Adrenal gland (tissue), 12 donors: Measurements from ENCODE around the gene E2F7. TPM values are rescaled to one million over a fixed set of nuclear protein-coding genes. Genes with fewer than 3 reads are reported as not detected.

ENCODE experiments used
- DNase-seq, 7 donors: peaks; one replicate each; pipeline ENCODE4 v3.0.0-alpha.2; 2019 to 2020
- H3K27ac ChIP-seq, 5 donors: fragments of 200-600 bp; sonication (generic) in 4 of 5; 1 replicate in 3 of 5; 2 replicates in 2 of 5; pipeline versions ENCODE4 v1.5.1 to v1.8.0; 2016 to 2020; ENCODE audit warnings: mild to moderate bottlenecking in 1 of 5
- H3K27me3 ChIP-seq: fragments of 200-600 bp; 2 replicates; pipeline ENCODE4 v1.8.0; 2021
- H3K36me3 ChIP-seq, 2 donors: fragments of 200-600 bp; replicated peaks in 1 of 2; 1 replicate in 1 of 2; 2 replicates in 1 of 2; pipeline versions ENCODE4 v1.5.1 to v1.8.0; 2018 to 2022
- H3K4me1 ChIP-seq, 2 donors: fragments of 200-600 bp; replicated peaks in 1 of 2; 1 replicate in 1 of 2; 2 replicates in 1 of 2; pipeline versions ENCODE4 v1.5.1 to v1.8.0; 2018 to 2021
- H3K4me3 ChIP-seq, 4 donors: fragments of 200-600 bp; sonication (generic) in 3 of 4; one replicate each; pipeline ENCODE4 v1.5.1; 2016 to 2018
- H3K9me3 ChIP-seq, 3 donors: fragments of 200-600 bp; sonication (generic) in 1 of 3; replicated peaks in 1 of 3; 1 replicate in 2 of 3; 2 replicates in 1 of 3; pipeline versions ENCODE4 v1.5.1 to v1.8.0; 2016 to 2021
- CTCF ChIP-seq, 6 experiments: fragments of 450-650 bp in 4 of 6; fragments of 200-600 bp in 2 of 6; sonication (generic) in 1 of 6; IDR thresholded peaks; 1 replicate in 5 of 6; 2 replicates in 1 of 6; pipeline versions ENCODE4 v1.5.1 to v1.8.0; 2016 to 2021; ENCODE audit warnings: antibody characterized with exemption in 6 of 6, mild to moderate bottlenecking in 2 of 6, moderate library complexity in 1 of 6
- POLR2A ChIP-seq, 2 donors: fragments of 450-650 bp; IDR thresholded peaks; one replicate each; pipeline ENCODE4 v1.6.1; 2017; ENCODE audit warnings: antibody characterized with exemption in 2 of 2, mild to moderate bottlenecking in 2 of 2, moderate library complexity in 1 of 2
- WGBS, 4 donors: extraction: QIAGEN DNeasy Blood & Tissue Kit in 2 of 4; methylation state at CpG; one replicate each; pipeline versions ENCODE4 v1.1.5 to v1.1.7; 2013 to 2017; 5-methylcytosine and 5-hydroxymethylcytosine counted together
- intact Hi-C, 2 donors: fragments of 100-400 bp; cut with DNase I; formaldehyde crosslinking; loops; one replicate each; pipeline versions ENCODE4 v1.14.1 to v1.15.0; 2022 to 2023
- polyA plus RNA-seq, 3 donors: library from polyadenylated mRNA; stranded (reverse); fragments of 200-250 nt in 2 of 3; fragments of 350-450 nt in 1 of 3; fragmentation: Illumina TruSeq in 1 of 3; extraction: RNeasy Lipid Tissue Mini Kit (QIAGEN cat#74804) in 1 of 3; gene quantifications; one replicate each; pipeline ENCODE4 v1.2.3, GENCODE V29; 2013 to 2014
- total RNA-seq, 9 donors: library from RNA; depleted of rRNA in 4 of 9; stranded (reverse); fragments of >200 nt in 4 of 9; fragments of 120-200 nt in 1 of 9; fragmentation: NEBNext Ultra II Directional in 1 of 9; extraction: Animal tissue kit (Norgen Biotek cat#: 25700) in 1 of 9; gene quantifications; one replicate each; pipeline versions ENCODE4 v1.1.0 to v1.2.4, GENCODE V29; 2013 to 2023
- donor health status: healthy with polysubstance abuse.
- donor health status: Bipolar disorder and iron deficiency.
- donor health status: DM: yes; HTN: yes; CAD: no.
- donor health status: DM: no; HTN: no; CAD: no.
- donor health status: DM: no; HTN: no; CAD: no.
- donor health status: DM: yes; HTN: yes; CAD: no.

E2F7 gene
- total and polyA plus RNA-seq, 12 donors = 0.07 to 2.7 (median 0.29) TPM; not detected in 3

- no peaks in the 10 kb centered on the region for H3K4me1 ChIP-seq
- no peak overlapping the region for H3K4me3 ChIP-seq
- H3K36me3 ChIP-seq = no peaks in the 10 kb centered on the region
- H3K27me3 ChIP-seq = no peaks in the 10 kb centered on the region
- intact Hi-C loops = loop anchor here (5.0 to 10.0 kb wide), 2 partner anchors 383 to 390 kb away; no protein-coding TSS in a partner anchor
- WGBS, 4 donors = 76 to 83% (median 80%) methylated on average over 5 of the region's 5 CpGs
- H3K9me3 ChIP-seq = no peaks in the 10 kb centered on the region
- no peak for DNase-seq
- TF ChIP-seq POLR2A (IDR thresholded peaks at IDR 0.05) (no peak), CTCF (IDR thresholded peaks at IDR 0.05) (no peak)
- no peak overlapping the region for H3K27ac ChIP-seq
Measured at GRCh38 chr12:77007476-77007875, 57.9 kb downstream of the E2F7 start.

- no peak for DNase-seq
- no peak overlapping the region for H3K4me3 ChIP-seq
- H3K27ac ChIP-seq = no peak overlapping the region
- H3K9me3 ChIP-seq = no peaks in the 10 kb centered on the region
- intact Hi-C loops = loop anchor here (5.0 to 10.0 kb wide), 2 partner anchors 381 to 388 kb away; no protein-coding TSS in a partner anchor
- no peak for TF ChIP-seq POLR2A (IDR thresholded peaks at IDR 0.05)
- TF ChIP-seq CTCF (IDR thresholded peaks at IDR 0.05) = no peak
- H3K36me3 ChIP-seq = no peaks in the 10 kb centered on the region
- no peaks in the 10 kb centered on the region for H3K27me3 ChIP-seq
- WGBS, 4 donors = 29 to 89% (median 68%) methylated on average over 1 of the region's 1 CpG
- no peaks in the 10 kb centered on the region for H3K4me1 ChIP-seq
Measured at GRCh38 chr12:77005611-77006098, 59.7 kb downstream of the E2F7 start.

- Histone ChIP-seq H3K9me3 (no peaks in the 10 kb centered on the region), H3K36me3 (no peaks in the 10 kb centered on the region), H3K4me3 (no peak overlapping the region), H3K27ac (no peak overlapping the region), H3K27me3 (no peaks in the 10 kb centered on the region), H3K4me1 (no peaks in the 10 kb centered on the region)
- TF ChIP-seq CTCF (IDR thresholded peaks at IDR 0.05) = no peak
- no peak for TF ChIP-seq POLR2A (IDR thresholded peaks at IDR 0.05)
- intact Hi-C loops = loop anchor here in 1 of 2 donors (10.0 kb wide), 1 partner anchor 379 kb away; no protein-coding TSS in a partner anchor
- WGBS, 4 donors = 63 to 74% (median 71%) methylated on average over 2 of the region's 2 CpGs
- no peak for DNase-seq
Measured at GRCh38 chr12:77003914-77004313, 61.5 kb downstream of the E2F7 start.

- intact Hi-C loops = loop anchor here in 1 of 2 donors (10.0 kb wide), 1 partner anchor 378 kb away; no protein-coding TSS in a partner anchor
- WGBS, 4 donors = 21 to 35% (median 29%) methylated on average over 2 of the region's 2 CpGs
Measured at GRCh38 chr12:77003246-77003645, 62.1 kb downstream of the E2F7 start.

More at GRCh38 chr12:77003246-77003645, 62.1 kb downstream of the E2F7 start:
- Histone ChIP-seq H3K9me3 (no peaks in the 10 kb centered on the region), H3K4me1 (no peaks in the 10 kb centered on the region), H3K27ac (no peak overlapping the region), H3K36me3 (no peaks in the 10 kb centered on the region), H3K4me3 (no peak overlapping the region), H3K27me3 (no peaks in the 10 kb centered on the region)
- TF ChIP-seq CTCF (IDR thresholded peaks at IDR 0.05) (no peak), POLR2A (IDR thresholded peaks at IDR 0.05) (no peak)
- no peak for DNase-seq
